WTC11 (cell line): ENCODE data around the gene MEIS1.

Source experiments
- AR ChIP-seq: fragments of 250-450 bp; sonication (Bioruptor Pico); IDR thresholded peaks from 2 replicates; pipeline ENCODE4 v1.9.0; 2021; ENCODE audit warnings: mild to moderate bottlenecking
- ATF1 ChIP-seq: sonication (generic); formaldehyde crosslinking; IDR thresholded peaks from 2 replicates; pipeline ENCODE4 v1.8.1; 2023; ENCODE audit warnings: mild to moderate bottlenecking, moderate library complexity, missing genetic modification reagents
- ATF2 ChIP-seq: sonication (generic); formaldehyde crosslinking; IDR thresholded peaks from 2 replicates; pipeline ENCODE4 v1.8.1; 2022; ENCODE audit warnings: low read depth, missing genetic modification reagents, borderline replicate concordance
- ATF3 ChIP-seq: sonication (generic); formaldehyde crosslinking; conservative IDR thresholded peaks from 2 replicates; pipeline ENCODE4 v1.8.1; 2022; ENCODE audit warnings: mild to moderate bottlenecking, missing genetic modification reagents
- CREB1 ChIP-seq: sonication (generic); formaldehyde crosslinking; IDR thresholded peaks from 2 replicates; pipeline ENCODE4 v1.8.0; 2023; ENCODE audit warnings: mild to moderate bottlenecking, missing genetic modification reagents
- EMX1 ChIP-seq: fragments of 250-450 bp; sonication (Bioruptor Pico); IDR thresholded peaks from 2 replicates; pipeline ENCODE4 v1.8.0; 2021; ENCODE audit warnings: mild to moderate bottlenecking
- ESRRA ChIP-seq: sonication (generic); formaldehyde crosslinking; IDR thresholded peaks from 2 replicates; pipeline ENCODE4 v1.8.1; 2022; ENCODE audit warnings: mild to moderate bottlenecking, missing genetic modification reagents, borderline replicate concordance
- JUN ChIP-seq: sonication (generic); formaldehyde crosslinking; IDR thresholded peaks from 2 replicates; pipeline ENCODE4 v1.8.0; 2023; ENCODE audit warnings: mild to moderate bottlenecking, missing genetic modification reagents
- MAX ChIP-seq: sonication (generic); formaldehyde crosslinking; IDR thresholded peaks from 2 replicates; pipeline ENCODE4 v1.8.0; 2022; ENCODE audit warnings: mild to moderate bottlenecking, missing genetic modification reagents
- SMAD3 ChIP-seq: sonication (generic); formaldehyde crosslinking; IDR thresholded peaks from 2 replicates; pipeline ENCODE4 v1.8.0; 2022; ENCODE audit warnings: missing genetic modification reagents, mild to moderate bottlenecking, borderline replicate concordance
- USF2 ChIP-seq: sonication (generic); formaldehyde crosslinking; IDR thresholded peaks from 2 replicates; pipeline ENCODE4 v1.8.1; 2023; ENCODE audit warnings: mild to moderate bottlenecking, missing genetic modification reagents, moderate library complexity
- ZNF232 ChIP-seq: sonication (generic); formaldehyde crosslinking; IDR thresholded peaks from 2 replicates; pipeline ENCODE4 v1.8.0; 2022; ENCODE audit warnings: mild to moderate bottlenecking, missing genetic modification reagents
- TF ChIP-seq, protein P1 (sequence below): fragments of 200-600 bp; IDR thresholded peaks from 2 replicates; pipeline ENCODE4 v1.8.0; 2022; ENCODE audit warnings: antibody characterized with exemption

GRCh38 chr2:66531567-66531966 is 96.6 kb downstream of the MEIS1 start:
- TF ChIP-seq JUN (CRISPR knock-in tag) (no peak), MAX (CRISPR knock-in tag) (no peak), EMX1 (CRISPR knock-in tag) (no peak), AR (CRISPR knock-in tag) (no peak), ATF3 (CRISPR knock-in tag) (no peak), ZNF232 (CRISPR knock-in tag) (no peak), SMAD3 (no peak), ATF1 (CRISPR knock-in tag) (no peak), ESRRA (CRISPR knock-in tag) (no peak), CREB1 (CRISPR knock-in tag) (no peak), USF2 (CRISPR knock-in tag) (no peak), ATF2 (CRISPR knock-in tag) (no peak)
- TF ChIP-seq, protein P1, sequence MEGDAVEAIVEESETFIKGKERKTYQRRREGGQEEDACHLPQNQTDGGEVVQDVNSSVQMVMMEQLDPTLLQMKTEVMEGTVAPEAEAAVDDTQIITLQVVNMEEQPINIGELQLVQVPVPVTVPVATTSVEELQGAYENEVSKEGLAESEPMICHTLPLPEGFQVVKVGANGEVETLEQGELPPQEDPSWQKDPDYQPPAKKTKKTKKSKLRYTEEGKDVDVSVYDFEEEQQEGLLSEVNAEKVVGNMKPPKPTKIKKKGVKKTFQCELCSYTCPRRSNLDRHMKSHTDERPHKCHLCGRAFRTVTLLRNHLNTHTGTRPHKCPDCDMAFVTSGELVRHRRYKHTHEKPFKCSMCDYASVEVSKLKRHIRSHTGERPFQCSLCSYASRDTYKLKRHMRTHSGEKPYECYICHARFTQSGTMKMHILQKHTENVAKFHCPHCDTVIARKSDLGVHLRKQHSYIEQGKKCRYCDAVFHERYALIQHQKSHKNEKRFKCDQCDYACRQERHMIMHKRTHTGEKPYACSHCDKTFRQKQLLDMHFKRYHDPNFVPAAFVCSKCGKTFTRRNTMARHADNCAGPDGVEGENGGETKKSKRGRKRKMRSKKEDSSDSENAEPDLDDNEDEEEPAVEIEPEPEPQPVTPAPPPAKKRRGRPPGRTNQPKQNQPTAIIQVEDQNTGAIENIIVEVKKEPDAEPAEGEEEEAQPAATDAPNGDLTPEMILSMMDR, result no peak
